IPS-18c (cell line): Measurements from ENCODE around the gene DESI2.
"Not testable (repeated sequence)": the region's sequence is repeated elsewhere in the genome, so short reads cannot be mapped to it uniquely, and the experiment has no call there.

ENCODE experiments used
- H3K4me3 ChIP-seq: 2 replicates; pipeline ENCODE4 v1.7.0; 2013; ENCODE audit warnings: low read depth, mild to moderate bottlenecking, low read length, moderate library complexity; ENCODE audit not compliant: insufficient read depth
- H3K9me3 ChIP-seq: one replicate; pipeline ENCODE4 v1.6.1; 2013; ENCODE audit warnings: mild to moderate bottlenecking, low read length, moderate library complexity; ENCODE audit not compliant: control insufficient read depth, insufficient read depth

DESI2 gene

DNA sequence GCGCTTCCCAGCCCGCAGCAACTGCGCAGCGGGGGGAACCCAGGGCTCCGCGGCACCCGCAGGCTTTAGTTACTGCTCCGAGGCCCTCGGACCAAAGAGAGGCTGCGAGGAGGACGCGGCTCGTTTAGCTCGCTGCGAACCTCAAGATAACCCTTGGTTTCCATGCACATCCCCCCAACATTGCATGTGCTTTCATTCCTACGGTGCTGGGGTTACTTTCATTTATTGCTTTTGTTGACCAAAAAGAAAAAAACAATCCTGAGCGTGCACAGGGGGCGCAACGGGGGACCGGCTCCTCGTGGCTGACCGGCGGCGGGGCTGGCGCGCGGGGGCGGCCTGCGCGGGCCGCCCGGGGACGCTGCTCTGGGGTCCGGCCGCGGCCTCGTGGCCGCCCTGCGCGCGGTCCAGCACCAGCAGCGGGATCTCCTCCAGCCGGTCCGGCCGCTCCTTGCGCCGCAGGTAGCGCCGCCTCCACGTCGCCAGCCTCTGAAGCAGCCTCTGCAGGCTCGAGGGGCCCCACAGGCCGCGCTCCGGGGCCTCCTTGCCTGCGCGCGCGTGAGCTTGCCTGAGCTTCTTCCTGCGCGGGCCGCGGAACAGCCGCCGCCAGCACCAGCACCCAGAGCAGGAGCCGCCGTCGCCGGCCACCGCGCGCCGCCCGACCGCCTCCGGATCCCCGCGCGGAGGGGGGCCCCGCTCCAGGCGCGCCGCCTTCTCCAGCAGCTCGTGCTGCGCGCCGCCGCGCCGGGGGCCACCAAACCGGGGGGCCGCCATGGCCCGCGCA is 77.4 kb downstream of the DESI2 start:
- peak overlapping the region; percentile 52 for H3K4me3 ChIP-seq
- H3K9me3 ChIP-seq, result peaks cover 2% of the 10 kb centered on the region

DNA sequence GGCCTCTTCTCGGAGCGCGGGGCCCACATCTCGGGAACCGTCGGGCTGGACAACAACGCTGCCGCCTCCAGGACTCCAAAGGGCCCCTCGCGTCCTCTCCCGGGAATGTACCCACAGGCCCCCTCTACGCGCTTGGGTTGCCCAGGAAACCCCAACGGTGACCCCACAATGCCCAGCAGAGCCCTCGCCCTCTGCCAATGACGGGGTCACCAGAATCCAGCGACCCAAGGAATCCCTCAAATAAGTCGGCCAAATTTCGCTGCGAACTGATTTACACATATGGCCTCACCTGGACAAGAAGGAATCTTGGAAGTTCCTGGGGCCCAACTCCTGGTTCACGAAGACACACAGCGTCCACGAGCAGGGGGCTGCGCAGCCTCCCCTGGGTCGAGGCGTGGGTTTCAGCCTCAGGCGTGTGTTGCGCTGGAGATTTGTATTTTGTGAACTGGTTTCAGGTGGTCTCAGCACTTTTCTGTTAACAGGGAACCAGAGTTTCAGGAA is 78.1 kb downstream of the DESI2 start:
- Histone ChIP-seq H3K9me3 (peaks cover 5% of the 10 kb centered on the region), H3K4me3 (peak overlapping the region; percentile 52; the same call in 1 of the 2 replicates)

DNA sequence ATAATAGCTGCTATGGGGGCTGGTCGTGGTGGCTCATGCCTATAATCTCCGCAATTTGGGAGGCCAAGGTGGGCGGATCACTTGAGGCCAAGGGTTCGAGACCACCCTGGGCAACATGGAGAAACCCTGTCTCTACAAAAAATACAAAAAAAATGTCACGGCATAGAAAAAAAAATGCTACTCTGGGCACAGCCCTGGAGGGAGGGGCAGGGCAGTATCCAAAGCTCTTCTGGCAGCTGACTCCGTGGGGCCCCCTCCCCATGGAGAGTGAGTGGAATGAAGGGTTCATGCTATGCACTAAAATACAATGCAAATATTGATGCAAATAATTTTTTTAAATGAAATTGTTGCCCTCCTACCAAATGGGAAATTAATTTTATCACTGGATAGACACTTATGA is 78.7 kb downstream of the DESI2 start:
- peaks cover 5% of the 10 kb centered on the region for H3K9me3 ChIP-seq
- no peak overlapping the region for H3K4me3 ChIP-seq

DNA sequence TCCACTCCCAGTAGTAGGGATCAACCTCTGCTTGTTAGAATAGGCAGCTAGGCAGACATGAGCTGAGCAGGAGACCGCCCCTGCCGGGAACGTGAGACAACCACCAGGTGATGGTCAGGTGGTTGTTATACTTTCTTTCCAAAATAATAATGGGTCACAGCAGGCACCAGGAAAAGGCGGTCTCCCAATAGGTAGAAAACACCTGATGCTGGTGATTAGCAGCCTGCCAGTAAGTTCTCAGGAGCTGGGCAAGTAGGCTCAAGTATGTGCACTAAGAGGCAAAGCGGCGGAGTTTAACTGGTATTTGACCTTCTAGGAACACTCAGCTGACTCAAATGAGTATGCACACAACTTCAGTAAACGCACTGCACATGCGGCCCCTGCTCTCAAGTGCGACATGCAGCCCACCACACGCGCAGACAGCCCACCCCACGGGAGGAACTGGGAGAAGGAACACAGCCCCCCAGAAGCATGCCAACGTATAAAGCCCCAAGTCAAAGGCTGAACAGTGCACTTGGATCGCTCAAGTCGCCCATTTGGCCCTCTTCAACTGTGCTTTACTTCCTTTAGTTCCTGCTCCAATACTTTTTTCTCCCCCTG is 80.0 kb downstream of the DESI2 start:
- no peak overlapping the region for H3K4me3 ChIP-seq
- peaks cover 5% of the 10 kb centered on the region for H3K9me3 ChIP-seq

DNA sequence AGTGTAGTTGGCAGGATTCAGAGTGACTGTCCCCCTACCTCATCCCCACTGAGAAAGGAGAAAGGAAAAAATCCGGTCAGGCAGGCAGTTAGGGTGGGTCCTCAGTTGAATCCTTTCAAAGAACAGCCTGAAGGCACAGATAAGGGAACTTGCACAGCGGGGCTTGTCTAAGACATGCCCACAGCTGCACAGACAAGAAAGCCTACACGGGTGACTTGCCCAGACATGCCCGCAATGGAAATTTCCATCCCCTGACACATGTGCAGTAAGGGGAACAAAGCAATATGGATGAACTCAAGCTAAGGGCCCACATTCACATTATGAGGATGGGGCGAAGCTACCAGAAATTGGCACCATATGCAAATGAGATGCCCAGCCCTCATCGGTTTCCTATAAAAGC is 82.5 kb downstream of the DESI2 start:
- Histone ChIP-seq H3K9me3 (peaks cover 5% of the 10 kb centered on the region), H3K4me3 (no peak overlapping the region)

DNA sequence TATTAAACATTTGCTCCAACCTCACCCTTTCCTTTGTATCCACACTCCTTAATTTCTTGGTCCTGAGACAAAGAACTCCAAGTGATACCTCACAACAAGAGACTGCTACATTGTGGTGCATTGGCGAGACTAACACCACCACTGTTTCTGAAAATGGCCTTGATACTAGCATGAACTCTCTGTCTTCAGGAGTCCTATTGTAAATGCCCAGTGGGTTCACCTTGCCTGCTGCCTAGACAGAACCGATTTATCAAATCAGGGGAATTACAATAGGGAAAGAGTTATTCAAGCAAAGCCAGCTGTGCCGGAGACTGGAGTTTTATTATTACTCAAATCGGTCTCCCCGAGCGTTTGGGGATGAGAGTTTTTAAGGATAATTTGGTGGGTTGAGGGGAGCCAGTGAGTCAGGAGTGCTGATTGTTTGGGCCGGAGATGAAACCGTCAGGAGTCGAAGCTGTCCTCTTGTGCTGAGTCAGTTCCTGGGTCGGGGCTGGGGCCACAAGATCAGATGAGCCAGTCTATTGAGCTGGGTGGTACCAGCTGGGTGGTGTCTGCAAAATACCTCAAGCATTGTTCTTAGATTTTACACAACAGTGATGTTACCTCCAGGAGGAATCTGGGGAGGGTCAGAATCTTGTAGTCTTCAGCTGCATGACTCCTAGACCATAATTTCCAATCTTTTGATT is 83.1 kb downstream of the DESI2 start:
- Histone ChIP-seq H3K9me3 (peaks cover 5% of the 10 kb centered on the region), H3K4me3 (no peak overlapping the region)

DNA sequence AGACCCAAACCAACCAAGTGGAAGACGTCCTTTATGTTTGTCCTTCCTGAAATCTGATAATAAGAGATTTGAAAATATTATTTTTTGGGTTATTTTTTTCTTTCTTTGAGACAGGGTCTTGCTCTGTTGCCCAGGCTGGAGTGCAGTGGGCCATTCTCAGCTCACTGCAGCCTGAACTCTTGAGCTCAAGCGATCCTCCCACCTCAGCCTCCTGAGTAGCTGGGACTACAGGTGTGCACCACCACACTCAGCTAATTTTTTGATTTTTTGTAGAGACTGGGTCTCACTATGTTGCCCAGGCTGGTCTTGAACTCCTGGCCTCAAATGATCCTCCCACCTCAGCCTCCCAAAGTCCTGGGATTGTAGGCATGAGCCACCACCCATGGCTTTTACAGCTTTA is 86.2 kb downstream of the DESI2 start:
- not testable (repeated sequence) for H3K4me3 ChIP-seq

DNA sequence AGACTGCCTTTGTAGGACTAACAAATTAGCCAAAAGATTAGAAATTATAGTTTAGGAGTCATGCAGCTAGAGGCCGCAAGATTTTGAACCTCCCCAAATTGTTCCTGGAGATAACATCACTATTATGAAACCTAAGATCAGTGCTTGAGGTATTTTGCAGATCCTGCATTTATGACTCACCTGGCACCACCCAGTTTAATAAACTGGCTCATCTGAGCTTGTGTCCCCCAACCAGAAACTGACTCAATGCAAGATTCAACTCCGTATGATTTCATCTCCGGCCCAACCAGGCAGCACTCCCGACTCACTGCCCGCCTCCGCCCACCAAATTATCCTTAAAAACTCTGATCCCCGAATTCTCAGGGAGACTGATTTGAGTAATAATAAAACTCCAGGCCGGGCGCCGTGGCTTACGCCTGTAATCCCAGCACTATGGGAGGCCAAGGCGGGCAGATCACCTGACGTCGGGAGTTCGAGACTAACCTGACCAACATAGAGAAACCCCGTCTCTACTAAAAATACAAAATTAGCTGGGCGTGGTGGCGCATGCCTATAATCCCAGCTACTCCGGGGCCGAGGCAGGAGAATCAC is 87.2 kb downstream of the DESI2 start:
- H3K9me3 ChIP-seq, H3K4me3 ChIP-seq: not testable (repeated sequence)

More for the DNA sequence above, 86.2 kb downstream of the DESI2 start:
- H3K9me3 ChIP-seq, result not testable (repeated sequence)

DNA sequence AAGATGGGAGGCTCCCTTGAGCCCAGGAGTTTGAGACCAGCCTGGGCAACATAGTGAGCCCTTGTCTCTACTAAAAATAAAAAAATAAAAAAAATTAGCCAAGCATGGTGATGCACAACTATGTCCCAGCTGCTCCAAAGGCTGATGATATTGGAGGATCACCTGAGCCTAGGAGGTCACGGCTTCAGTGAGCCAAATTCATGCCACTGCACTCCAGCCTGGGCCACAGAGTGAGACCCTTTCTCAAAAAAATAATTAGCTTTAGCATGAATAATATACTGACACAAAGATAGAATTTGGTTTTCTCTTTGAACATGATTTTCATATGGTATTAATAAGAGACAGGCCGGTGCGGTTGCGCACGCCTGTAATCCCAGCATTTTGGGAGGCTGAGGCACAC is 88.8 kb downstream of the DESI2 start:
- no peak overlapping the region for H3K4me3 ChIP-seq
- H3K9me3 ChIP-seq, result no peaks in the 10 kb centered on the region

DNA sequence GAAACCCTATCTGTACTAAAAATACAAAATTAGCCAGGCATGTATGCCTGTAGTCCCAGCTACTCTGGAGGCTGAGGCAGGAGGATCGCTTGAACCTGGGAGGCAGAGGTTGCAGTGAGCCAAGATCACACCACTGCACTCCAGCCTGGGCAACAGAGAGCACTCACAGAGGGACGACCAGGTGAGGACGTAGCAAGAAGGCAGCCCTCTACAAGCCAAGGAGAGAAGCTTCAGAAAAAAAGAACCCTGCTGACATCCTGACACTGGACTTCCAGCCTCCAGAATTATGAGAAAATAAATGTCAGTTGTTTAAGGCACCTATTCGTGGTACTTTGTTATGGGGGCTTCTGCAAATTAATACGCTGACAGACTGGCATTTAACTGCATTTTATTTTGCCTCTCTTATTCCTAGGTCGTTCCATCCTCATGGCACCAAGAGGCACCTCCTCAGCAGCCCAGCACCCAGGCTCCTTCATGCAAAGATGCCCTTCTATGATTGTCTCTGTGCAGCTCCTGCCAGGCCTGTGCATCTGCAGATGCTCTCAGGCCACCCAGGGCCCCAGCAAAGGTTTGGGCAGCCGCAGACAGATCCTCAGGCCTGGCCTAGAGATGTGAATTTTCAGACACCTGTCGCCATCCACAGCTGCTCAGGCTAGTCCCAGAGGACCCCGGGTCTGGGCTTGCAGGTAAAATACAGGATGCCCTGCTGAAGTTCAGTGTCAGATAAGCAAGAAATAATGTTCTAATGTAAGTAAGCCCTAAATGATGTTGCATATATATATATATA is 96.5 kb downstream of the DESI2 start:
- H3K4me3 ChIP-seq, result no peak overlapping the region
- no peaks in the 10 kb centered on the region for H3K9me3 ChIP-seq

DNA sequence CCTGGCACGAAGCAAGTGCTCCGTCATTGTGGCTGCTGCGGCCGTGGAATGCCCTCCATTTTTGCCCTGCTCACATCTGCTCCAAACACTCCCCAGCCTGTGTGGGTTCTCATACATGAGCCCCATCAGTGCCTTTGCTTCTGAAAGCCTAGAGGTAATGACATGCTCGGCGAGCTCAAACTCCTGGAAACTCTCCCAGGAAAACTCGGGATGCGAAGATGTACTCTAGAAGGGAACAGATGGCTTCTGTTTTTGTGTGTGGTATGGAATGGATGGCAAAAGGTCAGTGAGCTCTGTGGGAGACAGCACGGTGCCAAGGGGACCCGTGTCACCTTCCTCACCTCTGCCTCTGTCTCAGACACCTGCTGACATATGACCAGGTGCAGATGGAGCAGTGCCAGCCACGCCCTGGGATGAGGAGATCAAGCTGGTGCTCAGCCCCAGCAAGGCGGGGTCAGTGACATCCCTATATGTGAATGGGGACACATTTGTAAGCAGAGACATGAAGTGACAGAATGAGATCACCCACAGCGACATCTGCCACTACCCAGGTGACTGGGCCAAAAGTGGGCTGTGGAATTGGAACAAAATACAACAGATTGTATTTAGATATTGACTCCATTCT is 98.5 kb downstream of the DESI2 start:
- H3K9me3 ChIP-seq, result no peaks in the 10 kb centered on the region

DNA sequence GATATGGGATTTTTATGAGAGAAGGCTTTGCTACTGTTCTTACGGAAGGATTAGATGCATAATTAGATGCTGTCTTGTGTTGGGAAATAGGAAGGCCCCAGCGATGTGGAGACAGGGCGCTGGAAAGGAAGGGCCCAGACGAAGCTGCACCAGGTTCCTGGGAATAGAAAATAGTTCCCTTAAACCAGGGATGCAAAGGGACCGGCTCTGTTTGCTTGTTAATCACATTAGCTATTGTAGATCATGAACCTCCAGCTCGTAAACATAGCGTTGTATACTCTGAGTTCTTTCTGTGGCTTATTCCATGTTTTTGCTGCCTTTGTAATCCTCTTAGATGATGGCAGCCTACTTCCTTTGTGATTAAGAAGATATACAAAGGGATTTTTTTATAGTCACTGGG is 102.7 kb downstream of the DESI2 start:
- Histone ChIP-seq H3K4me3 (no peak overlapping the region), H3K9me3 (no peaks in the 10 kb centered on the region)

More for the DNA sequence above, 98.5 kb downstream of the DESI2 start:
- no peak overlapping the region for H3K4me3 ChIP-seq

DNA sequence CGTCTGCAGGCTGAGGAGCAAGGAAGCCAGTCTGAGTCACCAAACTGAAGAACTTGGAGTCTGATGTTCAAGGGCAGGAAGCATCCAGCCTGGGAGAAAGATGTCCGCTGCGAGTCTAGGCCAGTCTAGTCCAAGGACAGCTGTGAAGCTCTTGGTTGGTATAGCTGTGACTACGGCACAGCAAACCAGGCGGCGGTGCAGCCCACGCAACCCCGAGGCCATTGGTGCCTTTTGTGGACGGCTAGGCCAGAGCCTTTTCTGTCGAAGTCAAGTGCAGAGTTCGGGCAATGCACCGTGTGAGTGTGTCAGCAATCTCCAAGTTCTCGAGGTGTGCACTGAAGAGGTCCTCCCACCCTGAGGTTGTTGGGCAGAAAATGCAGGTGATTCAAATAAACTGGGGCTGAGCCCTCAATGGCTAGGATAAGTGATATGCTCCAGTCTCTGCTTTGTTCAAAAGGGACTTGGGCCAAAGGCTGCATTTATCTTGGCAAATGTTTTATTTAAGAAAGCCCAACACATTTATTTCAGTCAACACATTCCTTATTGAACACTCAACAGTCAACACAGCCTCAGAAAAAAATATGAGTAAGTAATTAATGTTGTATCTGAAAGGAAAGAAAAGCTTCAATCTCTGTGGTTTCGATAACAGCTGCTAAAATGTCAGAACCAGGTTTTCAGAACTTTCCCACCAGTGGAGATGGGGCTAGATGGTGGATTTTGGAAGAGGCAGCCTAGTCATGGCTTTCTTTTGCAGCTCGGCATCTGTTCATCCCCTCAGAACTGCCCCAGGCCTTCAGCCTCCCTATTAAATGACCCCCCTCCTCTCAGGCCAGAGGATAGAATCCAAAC is 104.4 kb downstream of the DESI2 start:
- Histone ChIP-seq H3K9me3 (no peaks in the 10 kb centered on the region), H3K4me3 (no peak overlapping the region)
